GM23338 (cell line): ENCODE data around the gene CPNE5. TPM values are rescaled to one million over a fixed set of nuclear protein-coding genes. Genes with fewer than 3 reads are reported as not detected.

ENCODE experiments used
- ATAC-seq: fragments of 200-7000 bp; cut with Tn5 transposase; 3 replicates; pipeline ENCODE4 v1.9.1; 2020
- DNase-seq: peaks from one replicate; pipeline ENCODE4 v3.0.0-alpha.2; 2015; ENCODE audit warnings: low spot score
- H2AFZ ChIP-seq: fragments of 200-600 bp; sonication (generic); 2 replicates; pipeline ENCODE4 v1.8.0; 2016; ENCODE audit warnings: antibody characterized with exemption, mild to moderate bottlenecking, moderate library complexity
- H3F3A ChIP-seq: fragments of 200-600 bp; sonication (generic); replicated peaks from 2 replicates; pipeline ENCODE4 v1.8.0; 2017; ENCODE audit warnings: antibody characterized with exemption, mixed run types, low read depth
- H3K27ac ChIP-seq: fragments of 200-600 bp; sonication (generic); 2 replicates; pipeline ENCODE4 v1.6.1; 2016; ENCODE audit warnings: low read depth
- H3K27me3 ChIP-seq: fragments of 200-600 bp; sonication (generic); 2 replicates; pipeline ENCODE4 v1.8.0; 2016; ENCODE audit warnings: mild to moderate bottlenecking, mixed run types, moderate library complexity; ENCODE audit not compliant: insufficient read depth
- H3K36me3 ChIP-seq: fragments of 200-600 bp; sonication (generic); 2 replicates; pipeline ENCODE4 v1.8.0; 2016; ENCODE audit warnings: mild to moderate bottlenecking; ENCODE audit not compliant: insufficient read depth
- H3K4me1 ChIP-seq: fragments of 200-600 bp; sonication (generic); 2 replicates; pipeline ENCODE4 v1.8.0; 2016; ENCODE audit warnings: mild to moderate bottlenecking, moderate library complexity; ENCODE audit not compliant: insufficient read depth
- H3K4me2 ChIP-seq: fragments of 200-600 bp; sonication (generic); 2 replicates; pipeline ENCODE4 v1.7.1; 2017; ENCODE audit warnings: mixed run types
- H3K4me3 ChIP-seq: fragments of 200-600 bp; sonication (generic); 2 replicates; pipeline ENCODE4 v1.6.1; 2016; ENCODE audit warnings: mixed run types
- H3K79me2 ChIP-seq: fragments of 200-600 bp; sonication (generic); replicated peaks from 2 replicates; pipeline ENCODE4 v1.8.0; 2017; ENCODE audit warnings: mild to moderate bottlenecking; ENCODE audit not compliant: insufficient read depth
- H3K9me2 ChIP-seq: fragments of 200-600 bp; sonication (generic); 2 replicates; pipeline ENCODE4 v1.8.0; 2017; ENCODE audit not compliant: insufficient read depth
- H4K20me1 ChIP-seq: fragments of 200-600 bp; sonication (generic); replicated peaks from 2 replicates; pipeline ENCODE4 v1.8.0; 2017; ENCODE audit warnings: mild to moderate bottlenecking; ENCODE audit not compliant: insufficient read depth
- H3K27ac Mint-ChIP-seq: 2 replicates; pipeline ENCODE4 v1.8.0; 2020; ENCODE audit warnings: inconsistent platforms, mild to moderate bottlenecking, moderate library complexity, mixed read lengths
- H3K27me3 Mint-ChIP-seq: 3 replicates; pipeline ENCODE4 v1.8.0; 2022; ENCODE audit warnings: low read depth, mild to moderate bottlenecking, moderate library complexity, mixed read lengths, inconsistent platforms; ENCODE audit not compliant: insufficient read depth, poor library complexity
- H3K36me3 Mint-ChIP-seq: 3 replicates; pipeline ENCODE4 v1.8.0; 2021; ENCODE audit warnings: low read depth, mild to moderate bottlenecking, inconsistent platforms, moderate library complexity, mixed read lengths
- H3K4me1 Mint-ChIP-seq: 3 replicates; pipeline ENCODE4 v1.8.0; 2020; ENCODE audit warnings: mild to moderate bottlenecking, inconsistent platforms, mixed read lengths
- H3K4me3 Mint-ChIP-seq: 3 replicates; pipeline ENCODE4 v1.8.0; 2021; ENCODE audit warnings: moderate library complexity, mild to moderate bottlenecking, inconsistent platforms, mixed read lengths
- H3K9me3 Mint-ChIP-seq: 3 replicates; pipeline ENCODE4 v1.8.0; 2020; ENCODE audit warnings: moderate library complexity, mild to moderate bottlenecking, inconsistent platforms, mixed read lengths
- CTCF ChIP-seq, 2 experiments: fragments of 200-600 bp in 1 of 2; sonication (generic) in 1 of 2; conservative IDR thresholded peaks; 2 replicates each; pipeline versions ENCODE4 v1.5.1 to v1.6.1; 2016 to 2017; ENCODE audit warnings: antibody characterized with exemption in 2 of 2, low read depth in 2 of 2, mild to moderate bottlenecking in 2 of 2, moderate library complexity in 1 of 2
- ETS1 ChIP-seq: IDR thresholded peaks from 2 replicates; pipeline ENCODE4 v1.6.1; 2016; ENCODE audit warnings: antibody characterized with exemption
- polyA plus RNA-seq: library from polyadenylated mRNA; unstranded; fragments of >200 nt; fragmentation: Nextera tagmentation; extraction: Ambion mirVana; gene quantifications from 2 replicates; pipeline ENCODE4 v1.2.1, GENCODE V29; 2016
- total RNA-seq: library from RNA; depleted of rRNA; stranded (reverse); fragments of >200 nt; shearing (Covaris generic); gene quantifications from 2 replicates; pipeline ENCODE4 v1.2.3, GENCODE V29; 2014
- TF ChIP-seq, protein P1 (sequence below): fragments of 250-450 bp; sonication (Bioruptor Pico); IDR thresholded peaks from 2 replicates; pipeline ENCODE4 v1.5.0; 2020; ENCODE audit warnings: mild to moderate bottlenecking, moderate library complexity

Gene CPNE5
- total and polyA plus RNA-seq, 2 experiments from 2014 or later, result 0.14 to 0.42 TPM

DNA sequence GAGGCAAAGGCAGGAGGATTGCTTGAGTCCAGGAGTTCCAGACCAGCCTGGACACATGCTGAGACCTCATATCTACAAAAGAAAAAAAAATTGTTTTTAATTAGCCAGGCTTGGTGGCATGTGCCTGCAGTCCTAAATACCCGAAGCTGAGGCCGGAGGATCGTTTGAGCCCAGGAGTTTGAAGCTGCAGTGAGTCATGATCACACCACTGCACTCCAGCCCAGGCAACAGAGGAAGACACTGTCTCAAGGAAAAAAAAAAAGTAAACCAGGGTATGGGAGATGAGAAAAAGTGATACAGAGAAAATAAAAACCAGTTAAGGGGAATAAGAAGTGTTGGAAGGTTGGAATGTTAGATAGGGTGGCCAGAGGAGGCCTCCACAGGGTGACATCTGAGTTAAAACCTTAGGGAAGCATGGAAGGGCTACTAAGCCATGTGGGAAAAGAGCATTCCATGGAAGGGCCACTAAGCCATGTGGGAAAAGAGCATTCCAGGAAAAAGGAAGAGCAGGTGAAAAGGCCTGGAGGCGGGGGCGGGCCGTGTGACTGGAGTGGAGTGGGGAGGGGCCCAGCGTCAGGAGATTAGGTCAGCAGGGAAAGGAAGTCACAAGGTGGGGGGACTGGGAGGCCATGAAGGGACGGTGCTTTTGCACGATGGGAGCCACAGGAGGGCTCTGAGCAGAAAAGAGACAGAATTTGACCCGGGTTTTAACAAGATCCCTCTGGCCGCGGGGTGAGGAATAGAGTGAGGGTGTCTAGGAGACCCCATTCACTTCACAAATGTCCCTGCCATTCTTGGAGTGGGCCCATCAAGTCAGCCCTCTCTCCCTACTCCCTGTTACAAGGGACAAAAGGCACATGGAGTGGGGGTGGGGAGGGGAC is 18.3 kb downstream of the CPNE5 start:
- Histone ChIP-seq H3K4me3 (no peak overlapping the region), H3K27me3 (no peaks in the 10 kb centered on the region), H3K27ac (no peak overlapping the region), H3K36me3 (no peaks in the 10 kb centered on the region), H4K20me1 (no peaks in the 10 kb centered on the region), H3K79me2 (no peaks in the 10 kb centered on the region), H3K9me2 (no peaks in the 10 kb centered on the region), H3K4me1 (peaks cover 11% of the 10 kb centered on the region; the same call in 1 of the 2 replicates), H3F3A (no peaks in the 10 kb centered on the region), H3K4me2 (no peak overlapping the region), H2AFZ (peak overlapping the region; percentile 72)
- peaks cover 6% of the 10 kb centered on the region for H3K27me3 Mint-ChIP-seq
- peaks cover 22% of the 10 kb centered on the region for H3K4me1 Mint-ChIP-seq
- no peak overlapping the region for H3K27ac Mint-ChIP-seq
- no peak for TF ChIP-seq ETS1
- TF ChIP-seq CTCF (conservative IDR thresholded peaks at IDR 0.05; ENCODE audit: low read depth in 2 of 2), result no peak
- TF ChIP-seq, protein P1, sequence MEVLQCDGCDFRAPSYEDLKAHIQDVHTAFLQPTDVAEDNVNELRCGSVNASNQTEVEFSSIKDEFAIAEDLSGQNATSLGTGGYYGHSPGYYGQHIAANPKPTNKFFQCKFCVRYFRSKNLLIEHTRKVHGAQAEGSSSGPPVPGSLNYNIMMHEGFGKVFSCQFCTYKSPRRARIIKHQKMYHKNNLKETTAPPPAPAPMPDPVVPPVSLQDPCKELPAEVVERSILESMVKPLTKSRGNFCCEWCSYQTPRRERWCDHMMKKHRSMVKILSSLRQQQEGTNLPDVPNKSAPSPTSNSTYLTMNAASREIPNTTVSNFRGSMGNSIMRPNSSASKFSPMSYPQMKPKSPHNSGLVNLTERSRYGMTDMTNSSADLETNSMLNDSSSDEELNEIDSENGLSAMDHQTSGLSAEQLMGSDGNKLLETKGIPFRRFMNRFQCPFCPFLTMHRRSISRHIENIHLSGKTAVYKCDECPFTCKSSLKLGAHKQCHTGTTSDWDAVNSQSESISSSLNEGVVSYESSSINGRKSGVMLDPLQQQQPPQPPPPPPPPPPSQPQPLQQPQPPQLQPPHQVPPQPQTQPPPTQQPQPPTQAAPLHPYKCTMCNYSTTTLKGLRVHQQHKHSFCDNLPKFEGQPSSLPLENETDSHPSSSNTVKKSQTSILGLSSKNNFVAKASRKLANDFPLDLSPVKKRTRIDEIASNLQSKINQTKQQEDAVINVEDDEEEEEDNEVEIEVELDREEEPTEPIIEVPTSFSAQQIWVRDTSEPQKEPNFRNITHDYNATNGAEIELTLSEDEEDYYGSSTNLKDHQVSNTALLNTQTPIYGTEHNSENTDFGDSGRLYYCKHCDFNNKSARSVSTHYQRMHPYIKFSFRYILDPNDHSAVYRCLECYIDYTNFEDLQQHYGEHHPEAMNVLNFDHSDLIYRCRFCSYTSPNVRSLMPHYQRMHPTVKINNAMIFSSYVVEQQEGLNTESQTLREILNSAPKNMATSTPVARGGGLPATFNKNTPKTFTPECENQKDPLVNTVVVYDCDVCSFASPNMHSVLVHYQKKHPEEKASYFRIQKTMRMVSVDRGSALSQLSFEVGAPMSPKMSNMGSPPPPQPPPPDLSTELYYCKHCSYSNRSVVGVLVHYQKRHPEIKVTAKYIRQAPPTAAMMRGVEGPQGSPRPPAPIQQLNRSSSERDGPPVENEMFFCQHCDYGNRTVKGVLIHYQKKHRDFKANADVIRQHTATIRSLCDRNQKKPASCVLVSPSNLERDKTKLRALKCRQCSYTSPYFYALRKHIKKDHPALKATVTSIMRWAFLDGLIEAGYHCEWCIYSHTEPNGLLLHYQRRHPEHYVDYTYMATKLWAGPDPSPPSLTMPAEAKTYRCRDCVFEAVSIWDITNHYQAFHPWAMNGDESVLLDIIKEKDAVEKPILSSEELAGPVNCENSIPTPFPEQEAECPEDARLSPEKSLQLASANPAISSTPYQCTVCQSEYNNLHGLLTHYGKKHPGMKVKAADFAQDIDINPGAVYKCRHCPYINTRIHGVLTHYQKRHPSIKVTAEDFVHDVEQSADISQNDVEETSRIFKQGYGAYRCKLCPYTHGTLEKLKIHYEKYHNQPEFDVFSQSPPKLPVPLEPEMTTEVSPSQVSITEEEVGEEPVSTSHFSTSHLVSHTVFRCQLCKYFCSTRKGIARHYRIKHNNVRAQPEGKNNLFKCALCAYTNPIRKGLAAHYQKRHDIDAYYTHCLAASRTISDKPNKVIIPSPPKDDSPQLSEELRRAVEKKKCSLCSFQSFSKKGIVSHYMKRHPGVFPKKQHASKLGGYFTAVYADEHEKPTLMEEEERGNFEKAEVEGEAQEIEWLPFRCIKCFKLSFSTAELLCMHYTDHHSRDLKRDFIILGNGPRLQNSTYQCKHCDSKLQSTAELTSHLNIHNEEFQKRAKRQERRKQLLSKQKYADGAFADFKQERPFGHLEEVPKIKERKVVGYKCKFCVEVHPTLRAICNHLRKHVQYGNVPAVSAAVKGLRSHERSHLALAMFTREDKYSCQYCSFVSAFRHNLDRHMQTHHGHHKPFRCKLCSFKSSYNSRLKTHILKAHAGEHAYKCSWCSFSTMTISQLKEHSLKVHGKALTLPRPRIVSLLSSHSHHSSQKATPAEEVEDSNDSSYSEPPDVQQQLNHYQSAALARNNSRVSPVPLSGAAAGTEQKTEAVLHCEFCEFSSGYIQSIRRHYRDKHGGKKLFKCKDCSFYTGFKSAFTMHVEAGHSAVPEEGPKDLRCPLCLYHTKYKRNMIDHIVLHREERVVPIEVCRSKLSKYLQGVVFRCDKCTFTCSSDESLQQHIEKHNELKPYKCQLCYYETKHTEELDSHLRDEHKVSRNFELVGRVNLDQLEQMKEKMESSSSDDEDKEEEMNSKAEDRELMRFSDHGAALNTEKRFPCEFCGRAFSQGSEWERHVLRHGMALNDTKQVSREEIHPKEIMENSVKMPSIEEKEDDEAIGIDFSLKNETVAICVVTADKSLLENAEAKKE (CRISPR knock-in tag), result no peak
- DNase-seq (peak; percentile 44), ATAC-seq (peak; percentile 33)
- H3K9me3 Mint-ChIP-seq, result no peaks in the 10 kb centered on the region
- H3K36me3 Mint-ChIP-seq, result no peaks in the 10 kb centered on the region
- no peak overlapping the region for H3K4me3 Mint-ChIP-seq
